WTC11 (cell line): ENCODE measurements around the gene RILPL1. TPM values are rescaled to one million over a fixed set of nuclear protein-coding genes. Genes with fewer than 3 reads are reported as not detected.

Experiments
- ATAC-seq: fragments of 200-7000 bp; cut with Tn5 transposase; 2 replicates; pipeline ENCODE4 v1.10.0; 2021; ENCODE audit warnings: mild to moderate bottlenecking, moderate library complexity
- CTCF ChIA-PET: fragments of 300-600 bp; sonication (Branson Sonifier 250); formaldehyde crosslinking; loops from one replicate; lab custom pipeline; 2021; ENCODE audit warnings: antibody characterized with exemption; lab: Charles Lee
- POLR2A ChIA-PET: fragments of 350-600 bp; sonication (Branson Sonifier 250); formaldehyde crosslinking; loops from one replicate; lab custom pipeline; 2021; ENCODE audit warnings: antibody characterized with exemption; lab: Charles Lee
- DNase-seq: peaks from one replicate; pipeline ENCODE4 v3.0.0; 2021; ENCODE audit warnings: low spot score
- H3K27ac Mint-ChIP-seq: 2 replicates; pipeline ENCODE4 v1.8.0; 2021; ENCODE audit warnings: mixed read lengths
- H3K27me3 Mint-ChIP-seq: 2 replicates; pipeline ENCODE4 v1.8.0; 2021; ENCODE audit warnings: low read depth, mild to moderate bottlenecking, moderate library complexity, mixed read lengths
- H3K36me3 Mint-ChIP-seq: 2 replicates; pipeline ENCODE4 v1.8.0; 2021; ENCODE audit warnings: mixed read lengths
- H3K4me1 Mint-ChIP-seq: 2 replicates; pipeline ENCODE4 v1.8.0; 2022; ENCODE audit warnings: mixed read lengths
- H3K4me3 Mint-ChIP-seq: 2 replicates; pipeline ENCODE4 v1.8.0; 2021; ENCODE audit warnings: mild to moderate bottlenecking, moderate library complexity, mixed read lengths
- H3K9me3 Mint-ChIP-seq: 2 replicates; pipeline ENCODE4 v1.8.0; 2021; ENCODE audit warnings: mixed read lengths
- ATF2 ChIP-seq: sonication (generic); formaldehyde crosslinking; IDR thresholded peaks from 2 replicates; pipeline ENCODE4 v1.8.1; 2022; ENCODE audit warnings: low read depth, missing genetic modification reagents, borderline replicate concordance
- GABPB1 ChIP-seq: sonication (generic); formaldehyde crosslinking; IDR thresholded peaks from 2 replicates; pipeline ENCODE4 v1.8.1; 2023; ENCODE audit warnings: mild to moderate bottlenecking, missing genetic modification reagents
- HMGA2 ChIP-seq: fragments of 250-450 bp; sonication (Bioruptor Pico); IDR thresholded peaks from 2 replicates; pipeline ENCODE4 v1.4.0; 2021; ENCODE audit warnings: mild to moderate bottlenecking, moderate library complexity
- MLX ChIP-seq: sonication (generic); formaldehyde crosslinking; IDR thresholded peaks from 2 replicates; pipeline ENCODE4 v1.8.1; 2023; ENCODE audit warnings: mild to moderate bottlenecking, missing genetic modification reagents, moderate library complexity
- NR3C1 ChIP-seq: sonication (generic); formaldehyde crosslinking; conservative IDR thresholded peaks from 2 replicates; pipeline ENCODE4 v1.8.1; 2023; ENCODE audit warnings: low read depth, mild to moderate bottlenecking, missing genetic modification reagents
- RORB ChIP-seq: fragments of 250-450 bp; sonication (Bioruptor Pico); IDR thresholded peaks from 2 replicates; pipeline ENCODE4 v1.9.0; 2021; ENCODE audit warnings: mild to moderate bottlenecking
- SMAD3 ChIP-seq: sonication (generic); formaldehyde crosslinking; IDR thresholded peaks from 2 replicates; pipeline ENCODE4 v1.8.0; 2022; ENCODE audit warnings: missing genetic modification reagents, mild to moderate bottlenecking, borderline replicate concordance
- SMAD4 ChIP-seq: sonication (generic); formaldehyde crosslinking; IDR thresholded peaks from 2 replicates; pipeline ENCODE4 v1.8.0; 2022; ENCODE audit warnings: mild to moderate bottlenecking, missing genetic modification reagents
- ZNF121 ChIP-seq: sonication (generic); formaldehyde crosslinking; IDR thresholded peaks from 2 replicates; pipeline ENCODE4 v1.8.0; 2023; ENCODE audit warnings: missing genetic modification reagents
- ZNF263 ChIP-seq: sonication (generic); formaldehyde crosslinking; IDR thresholded peaks from 2 replicates; pipeline ENCODE4 v1.8.1; 2022; ENCODE audit warnings: low read depth, mild to moderate bottlenecking, moderate library complexity, missing genetic modification reagents
- total RNA-seq: library from RNA; stranded (reverse); gene quantifications from 3 replicates; pipeline ENCODE4 v1.2.3, GENCODE V29; 2021

RILPL1 gene
- total RNA-seq, 1 experiment from 2014 or later: 8.2 TPM

- no peak for TF ChIP-seq RORB (CRISPR knock-in tag)
These were observed 27.3 kb downstream of the RILPL1 start (continued) for GRCh38 chr12:123506059-123506842.

GRCh38 chr12:123502163-123502704 lies 31.3 kb downstream of the RILPL1 start:
- ATAC-seq: no peak
- no peak for DNase-seq
- Mint-ChIP-seq H3K27ac (no peak overlapping the region), H3K4me3 (no peak overlapping the region), H3K4me1 (no peaks in the 10 kb centered on the region), H3K27me3 (no peaks in the 10 kb centered on the region), H3K36me3 (peaks cover 4% of the 10 kb centered on the region; the same call in 1 of the 2 replicates), H3K9me3 (no peaks in the 10 kb centered on the region)
- ChIA-PET POLR2A (no interaction called here), CTCF (no interaction called here)
- TF ChIP-seq ATF2 (CRISPR knock-in tag): no peak

GRCh38 chr12:123499332-123499731 lies 34.2 kb downstream of the RILPL1 start:
- no peak for DNase-seq
- POLR2A ChIA-PET: no interaction called here
- no peaks in the 10 kb centered on the region for H3K4me1 Mint-ChIP-seq
- no peaks in the 10 kb centered on the region for H3K9me3 Mint-ChIP-seq
- H3K27me3 Mint-ChIP-seq: no peaks in the 10 kb centered on the region
- TF ChIP-seq SMAD3: no peak
- no peak overlapping the region; the same call in 1 of the 2 replicates for H3K27ac Mint-ChIP-seq
- H3K4me3 Mint-ChIP-seq: no peak overlapping the region
- H3K36me3 Mint-ChIP-seq: peaks cover 4% of the 10 kb centered on the region; the same call in 1 of the 2 replicates
- CTCF ChIA-PET: no interaction called here
- no peak for ATAC-seq

GRCh38 chr12:123498126-123498825 lies 35.2 kb downstream of the RILPL1 start:
- Mint-ChIP-seq H3K4me1 (no peaks in the 10 kb centered on the region; the same call in 1 of the 2 replicates), H3K4me3 (no peak overlapping the region), H3K27ac (no peak overlapping the region), H3K36me3 (peaks cover 4% of the 10 kb centered on the region; the same call in 1 of the 2 replicates), H3K27me3 (no peaks in the 10 kb centered on the region), H3K9me3 (no peaks in the 10 kb centered on the region)
- ChIA-PET POLR2A (interaction anchor here (0.5 kb wide), 1 partner anchor 85 kb away, joined by 3 read pairs; no protein-coding TSS in a partner anchor), CTCF (no interaction called here)
- ATAC-seq (peak; percentile 68), DNase-seq (no peak)
- TF ChIP-seq ZNF121 (CRISPR knock-in tag) (peak; percentile 71), MLX (CRISPR knock-in tag) (no peak), NR3C1 (CRISPR knock-in tag) (no peak), ZNF263 (CRISPR knock-in tag) (peak; percentile 54; the same call in 1 of the 2 replicates), GABPB1 (CRISPR knock-in tag) (no peak), SMAD4 (CRISPR knock-in tag) (no peak)

GRCh38 chr12:123497065-123497464 lies 36.5 kb downstream of the RILPL1 start:
- Mint-ChIP-seq H3K4me3 (no peak overlapping the region), H3K27ac (no peak overlapping the region), H3K36me3 (peaks cover 4% of the 10 kb centered on the region; the same call in 1 of the 2 replicates), H3K4me1 (no peaks in the 10 kb centered on the region; the same call in 1 of the 2 replicates), H3K27me3 (no peaks in the 10 kb centered on the region), H3K9me3 (no peaks in the 10 kb centered on the region)
- ATAC-seq (no peak), DNase-seq (no peak)
- TF ChIP-seq HMGA2 (CRISPR knock-in tag) (no peak), ZNF121 (CRISPR knock-in tag) (peak; percentile 82)
- CTCF ChIA-PET: interaction anchor here (0.7 kb wide), 1 partner anchor 85 kb away, joined by 3 read pairs; no protein-coding TSS in a partner anchor
- POLR2A ChIA-PET: interaction anchor here (0.6 kb wide), 1 partner anchor 1123 kb away, joined by 3 read pairs; no protein-coding TSS in a partner anchor
